GM06990 (cell line): ENCODE measurements around the gene HIPK2.

Experiments
- DNase-seq: peaks from one replicate; pipeline ENCODE4 v3.0.0-alpha.2; 2011; ENCODE audit not compliant: insufficient read length; ENCODE audit errors: extremely low read depth
- H3K27me3 ChIP-seq: replicated peaks from 2 replicates; pipeline ENCODE4 v1.6.0; 2011; ENCODE audit warnings: low read length; ENCODE audit not compliant: control insufficient read depth, insufficient read depth
- H3K36me3 ChIP-seq: 2 replicates; pipeline ENCODE4 v1.5.1; 2011; ENCODE audit warnings: low read length; ENCODE audit not compliant: control insufficient read depth, insufficient read depth
- H3K4me3 ChIP-seq: replicated peaks from 2 replicates; pipeline ENCODE4 v1.5.1; 2011; ENCODE audit warnings: low read depth, mild to moderate bottlenecking, control low read depth, low read length
- TF ChIP-seq, protein P1 (sequence below): IDR thresholded peaks from 2 replicates; pipeline ENCODE4 v1.5.1; 2011; ENCODE audit warnings: low read length, control low read depth, mild to moderate bottlenecking, inconsistent platforms; ENCODE audit not compliant: insufficient read depth, poor library complexity, severe bottlenecking

HIPK2 gene

DNA sequence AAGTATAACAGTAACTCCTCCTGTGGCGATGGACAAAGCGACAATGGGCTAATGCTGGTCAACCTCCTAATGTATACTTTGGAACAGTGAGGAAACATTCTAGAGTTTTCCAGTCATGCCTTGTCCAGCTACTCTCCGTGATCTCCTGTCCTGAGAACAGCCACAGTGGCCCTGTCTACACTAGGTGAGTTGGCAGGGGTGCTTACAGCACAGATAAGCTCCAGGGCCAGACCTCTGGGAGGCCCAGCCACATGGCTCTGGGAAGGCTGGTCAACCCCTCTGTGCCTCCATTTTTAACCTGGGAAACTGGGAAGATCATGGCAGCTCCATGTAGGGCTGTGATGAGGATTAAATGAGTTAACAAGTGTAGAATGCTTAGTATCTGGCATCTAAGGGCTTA, 197.4 kb downstream of the HIPK2 start:
- Histone ChIP-seq H3K36me3 (peaks cover 46% of the 10 kb centered on the region), H3K4me3 (no peak overlapping the region), H3K27me3 (no peaks in the 10 kb centered on the region)
- TF ChIP-seq, protein P1, sequence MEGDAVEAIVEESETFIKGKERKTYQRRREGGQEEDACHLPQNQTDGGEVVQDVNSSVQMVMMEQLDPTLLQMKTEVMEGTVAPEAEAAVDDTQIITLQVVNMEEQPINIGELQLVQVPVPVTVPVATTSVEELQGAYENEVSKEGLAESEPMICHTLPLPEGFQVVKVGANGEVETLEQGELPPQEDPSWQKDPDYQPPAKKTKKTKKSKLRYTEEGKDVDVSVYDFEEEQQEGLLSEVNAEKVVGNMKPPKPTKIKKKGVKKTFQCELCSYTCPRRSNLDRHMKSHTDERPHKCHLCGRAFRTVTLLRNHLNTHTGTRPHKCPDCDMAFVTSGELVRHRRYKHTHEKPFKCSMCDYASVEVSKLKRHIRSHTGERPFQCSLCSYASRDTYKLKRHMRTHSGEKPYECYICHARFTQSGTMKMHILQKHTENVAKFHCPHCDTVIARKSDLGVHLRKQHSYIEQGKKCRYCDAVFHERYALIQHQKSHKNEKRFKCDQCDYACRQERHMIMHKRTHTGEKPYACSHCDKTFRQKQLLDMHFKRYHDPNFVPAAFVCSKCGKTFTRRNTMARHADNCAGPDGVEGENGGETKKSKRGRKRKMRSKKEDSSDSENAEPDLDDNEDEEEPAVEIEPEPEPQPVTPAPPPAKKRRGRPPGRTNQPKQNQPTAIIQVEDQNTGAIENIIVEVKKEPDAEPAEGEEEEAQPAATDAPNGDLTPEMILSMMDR, result no peak
- no peak for DNase-seq

DNA sequence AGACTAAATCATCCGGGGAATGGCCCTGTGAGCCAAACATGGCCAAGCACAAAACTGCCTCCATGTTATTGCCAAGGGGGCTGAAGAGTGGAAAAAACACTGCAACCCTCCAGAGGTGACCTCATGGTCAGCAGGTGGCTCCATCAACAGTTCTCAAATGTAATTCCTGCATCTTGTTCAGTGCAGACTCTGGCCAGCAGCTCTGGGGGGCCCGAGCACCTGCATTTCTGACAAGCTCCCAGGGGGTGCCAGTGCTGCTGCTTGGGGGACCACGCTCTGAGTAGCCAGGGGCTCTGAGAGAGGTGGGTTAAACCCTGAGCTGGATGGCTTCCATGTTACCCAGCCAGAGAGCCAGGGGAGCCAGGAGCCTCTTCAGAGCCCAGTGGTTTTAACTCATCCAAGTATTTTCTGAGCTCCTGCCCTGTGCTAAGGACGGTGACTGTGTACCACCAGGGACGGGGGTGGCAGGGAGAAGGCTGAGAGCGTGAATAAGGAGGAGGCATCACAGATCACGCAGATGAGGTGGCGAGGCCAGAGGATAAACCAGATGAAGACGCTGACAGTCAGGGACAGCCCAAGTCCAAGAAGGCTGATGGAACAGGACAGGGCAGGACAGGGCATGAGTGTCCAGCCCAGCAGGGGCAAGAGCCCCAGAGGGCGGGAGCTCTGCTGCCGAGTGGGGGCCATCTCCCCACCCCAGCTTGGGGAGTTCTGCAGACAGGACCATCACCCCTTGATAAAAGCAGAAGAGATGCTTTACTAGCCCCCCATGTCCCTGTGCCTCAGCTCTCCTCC, 201.4 kb downstream of the HIPK2 start:
- no peak overlapping the region for H3K4me3 ChIP-seq
- H3K36me3 ChIP-seq, result peaks cover 30% of the 10 kb centered on the region
- TF ChIP-seq, protein P1, result no peak
- H3K27me3 ChIP-seq, result no peaks in the 10 kb centered on the region
- no peak for DNase-seq

DNA sequence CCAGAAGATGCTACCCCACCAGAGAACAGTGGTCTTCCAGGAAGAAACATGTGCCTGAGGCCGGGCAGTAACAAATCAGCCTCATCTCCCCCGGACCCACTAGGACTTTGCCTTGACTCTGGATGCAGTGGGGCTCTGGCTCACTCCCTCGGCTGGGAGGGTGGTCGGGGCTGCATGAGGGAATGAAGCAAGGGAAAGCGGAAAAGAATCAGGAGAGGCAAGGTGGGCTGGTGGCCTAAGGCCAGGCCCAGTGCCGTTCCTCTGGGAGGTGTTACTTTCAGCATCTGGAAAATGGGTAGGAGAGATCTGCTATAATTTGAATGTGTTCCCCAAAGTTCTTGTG, 202.5 kb downstream of the HIPK2 start:
- no peak overlapping the region for H3K4me3 ChIP-seq
- TF ChIP-seq, protein P1, result no peak
- peaks cover 28% of the 10 kb centered on the region for H3K36me3 ChIP-seq
- no peaks in the 10 kb centered on the region for H3K27me3 ChIP-seq
- no peak for DNase-seq

DNA sequence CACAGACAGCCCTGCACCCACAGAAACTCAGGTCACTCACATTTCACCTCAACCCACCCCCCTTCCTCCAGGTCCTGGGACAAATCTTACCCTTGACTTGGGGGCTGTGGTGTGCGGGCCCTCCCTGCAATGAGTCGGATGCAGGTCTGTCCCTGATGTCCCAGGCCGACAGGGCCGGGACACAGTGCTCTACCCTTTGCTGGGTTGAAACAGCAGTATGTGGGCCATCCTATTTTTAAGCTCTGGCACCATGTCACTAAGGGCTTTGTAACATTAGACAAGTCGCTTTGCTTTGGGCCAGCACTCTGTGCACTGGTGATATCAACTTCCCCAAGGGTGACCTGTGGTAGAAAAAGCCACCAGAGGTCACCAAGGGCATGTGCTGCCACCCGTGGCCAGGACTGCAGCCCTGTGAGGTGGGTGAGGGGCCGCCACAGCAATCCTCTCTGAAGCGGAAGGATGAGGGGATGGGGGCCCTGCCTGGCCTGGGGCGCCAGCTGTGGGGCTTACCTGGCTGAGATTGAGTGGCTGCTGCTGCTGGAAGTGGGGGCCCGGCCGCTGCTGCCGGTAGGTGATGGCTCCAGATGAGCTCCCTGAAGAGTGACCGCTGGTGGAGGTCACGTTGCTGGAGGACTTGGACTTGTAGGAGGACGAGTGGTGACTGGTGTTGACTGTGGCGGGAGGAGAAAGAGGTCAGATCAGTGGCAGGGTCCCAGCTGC, 203.0 kb downstream of the HIPK2 start:
- TF ChIP-seq, protein P1, result no peak
- no peak overlapping the region for H3K4me3 ChIP-seq
- H3K36me3 ChIP-seq, result peaks cover 26% of the 10 kb centered on the region
- no peaks in the 10 kb centered on the region for H3K27me3 ChIP-seq
- DNase-seq, result no peak

DNA sequence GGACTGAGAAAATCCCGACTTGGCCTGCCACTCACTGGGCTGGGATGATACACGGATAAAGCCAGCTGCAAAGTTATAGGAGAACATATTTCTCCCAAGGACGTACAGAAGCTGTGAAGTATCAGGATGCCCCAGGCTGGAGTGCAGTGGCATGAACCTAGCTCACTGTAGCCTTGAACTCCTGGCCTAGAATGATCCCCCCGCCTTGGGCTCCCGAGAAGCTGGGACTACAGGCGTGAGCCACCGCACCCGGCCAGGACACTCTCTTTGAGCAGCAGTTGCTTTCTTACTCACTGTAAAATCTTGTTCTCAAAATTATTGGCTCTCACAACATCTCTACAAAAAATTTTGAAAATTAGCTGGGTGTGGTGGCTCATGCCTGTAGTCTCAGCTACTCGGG, 203.9 kb downstream of the HIPK2 start:
- DNase-seq, result no peak
- Histone ChIP-seq H3K36me3 (peaks cover 28% of the 10 kb centered on the region), H3K4me3 (no peak overlapping the region), H3K27me3 (no peaks in the 10 kb centered on the region)
- TF ChIP-seq, protein P1, result no peak
